ENCODE results near the gene CRYBB3. TPM values are rescaled to one million over a fixed set of nuclear protein-coding genes. Genes with fewer than 3 reads are reported as not detected.

The CRYBB3 gene
- total RNA-seq, 4 donors from 2014 or later, result 0.65 TPM; not detected in 3

Other genes with a start within 250 kb of the CRYBB3 start
- gene KIAA1671, start 247.1 kb upstream of the CRYBB3 start, total RNA-seq, result 10 to 100 TPM; 60.0 to 87.8 (median 85.1) TPM
- gene CRYBB2, start 19.8 kb downstream of the CRYBB3 start, total RNA-seq, result 1 to 10 TPM in 1 of 4 donors, not detected in 3; 1.5 TPM

Data from lower leg skin (tissue), 4 donors.